ENCODE data around the gene DENND4A.

DNA sequence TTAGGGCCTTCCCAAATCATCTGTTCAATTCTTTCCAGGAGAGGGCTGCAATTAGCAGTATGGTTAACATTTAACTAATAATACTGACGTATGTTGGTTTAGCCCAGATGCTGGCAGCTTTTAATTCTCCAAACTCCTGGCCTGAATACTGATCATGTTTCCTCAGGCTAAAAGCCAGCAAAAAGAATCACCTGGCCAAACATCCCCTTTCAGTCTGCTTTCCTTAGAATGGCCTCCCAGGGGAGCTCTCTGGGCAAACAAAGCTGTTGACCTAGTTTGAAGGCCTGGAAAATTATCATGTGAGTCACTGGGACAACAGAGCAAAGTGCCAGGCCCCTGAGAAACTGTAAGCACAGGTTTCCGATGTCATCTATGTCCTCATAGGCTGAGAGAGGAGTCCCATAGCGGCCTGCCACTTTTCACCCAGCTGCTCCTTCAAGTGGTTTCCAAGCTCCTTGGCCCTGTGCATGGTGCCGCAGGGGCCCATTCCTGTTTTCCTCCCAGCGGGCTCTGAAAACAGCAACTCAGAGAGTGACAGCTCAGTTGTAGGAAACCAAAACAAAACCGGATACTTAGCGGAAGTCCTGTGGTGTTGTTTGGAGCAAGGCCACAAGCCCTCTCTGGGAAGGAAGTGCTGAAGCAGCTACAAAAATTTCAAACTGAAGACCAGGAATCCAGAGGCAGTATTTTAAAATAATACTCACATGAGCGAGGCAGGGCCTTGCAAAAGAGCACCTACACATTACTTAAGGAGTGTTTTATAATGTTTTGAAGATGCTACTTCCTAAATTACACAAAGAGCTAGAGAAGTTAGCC, 40.7 kb upstream of the DENND4A start:
- TF ChIP-seq, protein P1, sequence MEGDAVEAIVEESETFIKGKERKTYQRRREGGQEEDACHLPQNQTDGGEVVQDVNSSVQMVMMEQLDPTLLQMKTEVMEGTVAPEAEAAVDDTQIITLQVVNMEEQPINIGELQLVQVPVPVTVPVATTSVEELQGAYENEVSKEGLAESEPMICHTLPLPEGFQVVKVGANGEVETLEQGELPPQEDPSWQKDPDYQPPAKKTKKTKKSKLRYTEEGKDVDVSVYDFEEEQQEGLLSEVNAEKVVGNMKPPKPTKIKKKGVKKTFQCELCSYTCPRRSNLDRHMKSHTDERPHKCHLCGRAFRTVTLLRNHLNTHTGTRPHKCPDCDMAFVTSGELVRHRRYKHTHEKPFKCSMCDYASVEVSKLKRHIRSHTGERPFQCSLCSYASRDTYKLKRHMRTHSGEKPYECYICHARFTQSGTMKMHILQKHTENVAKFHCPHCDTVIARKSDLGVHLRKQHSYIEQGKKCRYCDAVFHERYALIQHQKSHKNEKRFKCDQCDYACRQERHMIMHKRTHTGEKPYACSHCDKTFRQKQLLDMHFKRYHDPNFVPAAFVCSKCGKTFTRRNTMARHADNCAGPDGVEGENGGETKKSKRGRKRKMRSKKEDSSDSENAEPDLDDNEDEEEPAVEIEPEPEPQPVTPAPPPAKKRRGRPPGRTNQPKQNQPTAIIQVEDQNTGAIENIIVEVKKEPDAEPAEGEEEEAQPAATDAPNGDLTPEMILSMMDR (IDR thresholded peaks at IDR 0.05) = no peak
- TF ChIP-seq EZH2 (IDR thresholded peaks at IDR 0.05; ENCODE audit: borderline replicate concordance, insufficient read depth, low read depth, low read length, poor library complexity, severe bottlenecking) = no peak
